DND-41 (cell line): ENCODE data around the gene DENND6B.

Experiments used
- ATAC-seq: fragments of 200-7000 bp; cut with Tn5 transposase; 3 replicates; pipeline ENCODE4 v1.9.1; 2021; ENCODE audit warnings: low read depth; ENCODE audit not compliant: insufficient read depth
- DNase-seq: peaks from one replicate; pipeline ENCODE4 v3.0.0-alpha.2; 2020
- H2AFZ ChIP-seq: 2 replicates; pipeline ENCODE4 v1.6.0; 2012; ENCODE audit warnings: low read depth, low read length
- H3K27ac ChIP-seq: 2 replicates; pipeline ENCODE4 v1.5.1; 2012; ENCODE audit warnings: low read length, inconsistent platforms
- H3K27me3 ChIP-seq: fragments of 200-600 bp; sonication (generic); 2 replicates; pipeline ENCODE4 v1.6.0; 2012; ENCODE audit warnings: low read length, mild to moderate bottlenecking, inconsistent platforms; ENCODE audit not compliant: insufficient read depth, poor library complexity
- H3K36me3 ChIP-seq: 2 replicates; pipeline ENCODE4 v1.5.1; 2012; ENCODE audit warnings: low read length, inconsistent platforms; ENCODE audit not compliant: insufficient read depth
- H3K4me1 ChIP-seq: 2 replicates; pipeline ENCODE4 v1.5.1; 2012; ENCODE audit warnings: mild to moderate bottlenecking, low read length; ENCODE audit not compliant: insufficient read depth
- H3K4me2 ChIP-seq: 2 replicates; pipeline ENCODE4 v1.6.0; 2012; ENCODE audit warnings: mild to moderate bottlenecking, moderate library complexity, low read length, inconsistent platforms; ENCODE audit not compliant: insufficient read depth
- H3K4me3 ChIP-seq, 2 experiments: fragments of 200-600 bp in 1 of 2; shearing (Covaris generic) in 1 of 2; 2 replicates each; pipeline ENCODE4 v1.5.1; 2012 to 2016; ENCODE audit warnings: inconsistent platforms in 2 of 2, low read length in 2 of 2, mild to moderate bottlenecking in 2 of 2, low read depth in 1 of 2, moderate library complexity in 1 of 2
- H3K79me2 ChIP-seq: 2 replicates; pipeline ENCODE4 v1.6.0; 2012; ENCODE audit warnings: low read length, inconsistent platforms; ENCODE audit not compliant: insufficient read depth
- H3K9ac ChIP-seq: 2 replicates; pipeline ENCODE4 v1.6.0; 2012; ENCODE audit warnings: low read depth, mild to moderate bottlenecking, inconsistent platforms, low read length, moderate library complexity
- H3K9me3 ChIP-seq: 2 replicates; pipeline ENCODE4 v1.5.1; 2012; ENCODE audit warnings: low read length, moderate library complexity, mild to moderate bottlenecking, inconsistent platforms; ENCODE audit not compliant: insufficient read depth, severe bottlenecking
- H4K20me1 ChIP-seq: 2 replicates; pipeline ENCODE4 v1.6.0; 2012; ENCODE audit warnings: low read length; ENCODE audit not compliant: insufficient read depth
- EZH2 ChIP-seq: IDR thresholded peaks from 3 replicates; pipeline ENCODE4 v1.6.1; 2012; ENCODE audit warnings: borderline replicate concordance, low read depth, mild to moderate bottlenecking, moderate library complexity, low read length, inconsistent platforms; ENCODE audit not compliant: severe bottlenecking
- TF ChIP-seq, protein P1 (sequence below): IDR thresholded peaks from 2 replicates; pipeline ENCODE4 v1.5.1; 2012; ENCODE audit warnings: borderline replicate concordance, low read length, moderate library complexity, mild to moderate bottlenecking; ENCODE audit not compliant: poor library complexity, severe bottlenecking; ENCODE audit errors: extremely low read depth

DENND6B gene

DNA sequence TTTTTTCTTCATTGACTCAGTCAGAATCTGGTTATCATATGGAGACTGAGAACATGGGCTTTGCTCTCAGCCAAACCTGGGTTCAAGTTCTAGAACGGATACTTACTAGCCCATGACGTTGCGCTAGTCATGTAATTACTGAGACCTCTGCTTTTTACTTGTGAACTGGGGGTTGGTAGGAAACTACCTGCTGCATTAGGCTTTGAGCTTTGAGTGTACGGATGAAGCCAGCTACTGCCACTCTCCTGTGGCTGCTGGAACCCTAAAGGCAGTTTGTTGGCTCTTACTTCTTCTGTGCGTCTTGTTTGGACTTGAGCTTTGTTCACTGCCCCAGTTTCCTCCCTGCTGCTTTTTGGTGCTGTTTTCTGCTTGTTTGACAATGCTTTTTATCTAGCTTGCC is 34.4 kb upstream of the DENND6B start:
- Histone ChIP-seq H3K4me2 (no peak overlapping the region), H3K27ac (no peak overlapping the region), H4K20me1 (peaks cover 56% of the 10 kb centered on the region), H3K9ac (no peak overlapping the region), H3K4me1 (no peaks in the 10 kb centered on the region), H3K27me3 (no peaks in the 10 kb centered on the region), H3K4me3 (no peak overlapping the region), H2AFZ (no peak overlapping the region), H3K36me3 (peaks cover 28% of the 10 kb centered on the region), H3K9me3 (no peaks in the 10 kb centered on the region), H3K79me2 (peaks cover 95% of the 10 kb centered on the region)
- ATAC-seq (no peak), DNase-seq (no peak)
- TF ChIP-seq, protein P1, sequence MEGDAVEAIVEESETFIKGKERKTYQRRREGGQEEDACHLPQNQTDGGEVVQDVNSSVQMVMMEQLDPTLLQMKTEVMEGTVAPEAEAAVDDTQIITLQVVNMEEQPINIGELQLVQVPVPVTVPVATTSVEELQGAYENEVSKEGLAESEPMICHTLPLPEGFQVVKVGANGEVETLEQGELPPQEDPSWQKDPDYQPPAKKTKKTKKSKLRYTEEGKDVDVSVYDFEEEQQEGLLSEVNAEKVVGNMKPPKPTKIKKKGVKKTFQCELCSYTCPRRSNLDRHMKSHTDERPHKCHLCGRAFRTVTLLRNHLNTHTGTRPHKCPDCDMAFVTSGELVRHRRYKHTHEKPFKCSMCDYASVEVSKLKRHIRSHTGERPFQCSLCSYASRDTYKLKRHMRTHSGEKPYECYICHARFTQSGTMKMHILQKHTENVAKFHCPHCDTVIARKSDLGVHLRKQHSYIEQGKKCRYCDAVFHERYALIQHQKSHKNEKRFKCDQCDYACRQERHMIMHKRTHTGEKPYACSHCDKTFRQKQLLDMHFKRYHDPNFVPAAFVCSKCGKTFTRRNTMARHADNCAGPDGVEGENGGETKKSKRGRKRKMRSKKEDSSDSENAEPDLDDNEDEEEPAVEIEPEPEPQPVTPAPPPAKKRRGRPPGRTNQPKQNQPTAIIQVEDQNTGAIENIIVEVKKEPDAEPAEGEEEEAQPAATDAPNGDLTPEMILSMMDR: no peak
- TF ChIP-seq EZH2: no peak

DNA sequence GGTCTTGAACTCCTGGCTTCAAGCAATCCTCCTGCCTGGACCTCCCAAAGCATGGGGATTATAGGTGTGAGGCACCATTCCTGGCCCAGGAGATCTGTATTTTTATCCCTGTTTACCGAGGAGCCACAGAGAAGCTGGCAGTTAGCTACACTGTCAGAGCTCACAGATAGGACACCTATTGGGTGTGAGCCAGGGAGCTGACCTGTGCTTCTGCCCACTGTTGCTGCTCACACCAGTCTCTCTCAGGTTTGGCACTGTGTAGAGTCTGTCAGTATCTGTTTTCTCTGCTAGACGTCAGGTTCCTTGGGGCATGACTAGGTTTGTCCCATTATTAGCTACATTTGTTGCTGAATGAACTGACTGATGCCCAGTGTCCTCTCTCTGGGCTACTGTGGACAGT is 33.8 kb upstream of the DENND6B start:
- ATAC-seq (no peak), DNase-seq (no peak)
- Histone ChIP-seq H3K79me2 (peaks cover 90% of the 10 kb centered on the region), H3K27me3 (no peaks in the 10 kb centered on the region), H4K20me1 (peaks cover 52% of the 10 kb centered on the region), H3K27ac (no peak overlapping the region), H3K9me3 (no peaks in the 10 kb centered on the region), H3K9ac (no peak overlapping the region), H2AFZ (no peak overlapping the region), H3K4me2 (no peak overlapping the region), H3K4me3 (no peak overlapping the region), H3K4me1 (no peaks in the 10 kb centered on the region), H3K36me3 (peaks cover 29% of the 10 kb centered on the region)
- TF ChIP-seq EZH2: no peak
- TF ChIP-seq, protein P1: no peak

DNA sequence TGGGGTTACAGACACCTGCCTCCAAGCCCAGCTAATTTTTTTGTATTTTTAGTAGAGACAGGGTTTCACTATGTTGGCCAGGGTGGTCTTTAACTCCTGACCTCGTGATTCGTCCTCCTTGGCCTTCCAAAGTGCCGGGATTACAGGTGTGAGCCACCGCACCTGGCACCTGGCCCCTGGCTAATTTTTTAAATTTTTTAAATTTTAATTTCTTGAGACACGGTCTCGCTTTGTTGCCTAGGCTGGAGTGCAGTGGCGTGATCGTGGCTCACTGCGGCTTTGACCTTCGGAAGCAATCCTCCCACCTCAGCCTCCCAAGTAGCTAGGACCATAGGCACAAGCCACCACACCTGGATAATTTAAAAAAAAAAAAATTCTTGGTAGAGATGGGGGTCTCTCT is 30.9 kb upstream of the DENND6B start:
- Histone ChIP-seq H3K36me3 (peaks cover 32% of the 10 kb centered on the region), H3K4me1 (no peaks in the 10 kb centered on the region), H3K79me2 (peaks cover 89% of the 10 kb centered on the region), H3K4me2 (no peak overlapping the region), H4K20me1 (peaks cover 45% of the 10 kb centered on the region), H3K9ac (no peak overlapping the region), H2AFZ (no peak overlapping the region), H3K27me3 (no peaks in the 10 kb centered on the region), H3K9me3 (no peaks in the 10 kb centered on the region), H3K4me3 (no peak overlapping the region), H3K27ac (no peak overlapping the region)
- DNase-seq (no peak), ATAC-seq (no peak)
- no peak for TF ChIP-seq EZH2
- TF ChIP-seq, protein P1: no peak

DNA sequence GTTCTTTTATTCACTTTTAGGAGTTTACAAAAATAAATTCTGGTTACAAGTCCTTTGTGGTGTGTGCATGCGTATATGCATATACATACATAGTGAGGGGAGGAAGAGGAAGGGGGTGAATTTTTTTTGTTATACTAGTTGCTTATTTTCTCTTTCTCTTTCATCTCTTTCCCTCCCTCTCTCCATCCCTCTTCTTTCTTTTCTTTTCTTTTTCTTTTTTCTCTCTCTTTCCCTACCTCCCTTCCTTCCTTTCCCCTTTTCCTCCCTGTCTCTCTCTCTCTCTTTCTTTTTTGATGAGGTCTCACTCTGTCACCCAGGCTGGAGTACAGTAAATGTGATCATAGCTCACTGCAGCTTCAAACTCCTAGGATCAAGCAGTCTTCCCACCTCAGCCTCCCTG is 30.4 kb upstream of the DENND6B start:
- H3K4me1 ChIP-seq: no peaks in the 10 kb centered on the region
- H3K4me2 ChIP-seq: no peak overlapping the region
- no peak overlapping the region for H3K9ac ChIP-seq
- H3K36me3 ChIP-seq: peaks cover 34% of the 10 kb centered on the region
- DNase-seq (no peak), ATAC-seq (no peak)
- H3K9me3 ChIP-seq: no peaks in the 10 kb centered on the region
- TF ChIP-seq, protein P1: no peak
- no peak for TF ChIP-seq EZH2
- H3K79me2 ChIP-seq: peaks cover 88% of the 10 kb centered on the region
- H4K20me1 ChIP-seq: peaks cover 42% of the 10 kb centered on the region
- H3K27ac ChIP-seq: no peak overlapping the region
- no peaks in the 10 kb centered on the region for H3K27me3 ChIP-seq
- H2AFZ ChIP-seq: no peak overlapping the region
- no peak overlapping the region for H3K4me3 ChIP-seq
